Measurements from ENCODE around the gene DCBLD2. TPM values are rescaled to one million over a fixed set of nuclear protein-coding genes. Genes with fewer than 3 reads are reported as not detected.
"Not testable (repeated sequence)": the region's sequence is repeated elsewhere in the genome, so short reads cannot be mapped to it uniquely, and the experiment has no call there.

DCBLD2 gene
- total RNA-seq, 1 donor from 2014 or later, result 145 TPM

- Histone ChIP-seq H4K20me1 (ENCODE audit: low read depth) (no peaks in the 10 kb centered on the region), H3K4me3 (no peak overlapping the region)
These were observed 26.0 kb downstream of the DCBLD2 start for GRCh38 chr3:98875535-98875934.

DNA sequence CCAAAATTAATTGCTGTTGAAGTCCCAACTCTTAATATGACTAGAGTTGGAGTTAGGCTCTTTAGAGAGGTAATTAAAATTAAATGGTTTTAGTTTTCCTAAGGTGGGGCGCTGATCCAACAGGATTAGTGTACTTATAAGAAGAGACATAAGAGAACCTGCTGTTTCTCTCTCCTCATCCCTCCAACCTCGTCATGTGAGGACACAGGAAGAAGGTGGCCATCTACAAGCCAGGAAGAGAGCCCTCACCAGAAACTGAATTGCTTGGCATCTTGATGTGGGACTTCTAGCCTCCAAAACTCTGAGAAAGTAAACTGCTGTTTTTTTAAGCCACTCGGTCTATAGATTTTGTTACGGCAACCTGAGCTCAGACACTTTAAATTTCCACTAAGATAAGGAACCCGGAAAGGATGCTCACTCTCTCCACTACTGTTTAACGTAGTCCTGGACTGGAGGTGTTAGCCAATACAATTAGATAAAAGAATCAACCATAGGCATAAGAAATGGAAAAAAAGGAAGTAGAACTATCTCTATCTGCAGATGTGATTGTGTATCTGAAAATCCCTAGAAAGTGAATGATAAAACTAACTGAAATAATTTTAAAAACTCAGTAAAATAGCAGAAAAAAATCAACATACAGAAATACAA is 26.8 kb downstream of the DCBLD2 start:
- Histone ChIP-seq H3K27ac (no peak overlapping the region), H3K9ac (no peak overlapping the region), H3K4me2 (no peak overlapping the region), H3K36me3 (peaks cover 24% of the 10 kb centered on the region), H4K20me1 (ENCODE audit: low read depth) (no peaks in the 10 kb centered on the region), H3K27me3 (no peaks in the 10 kb centered on the region), H3K4me3 (no peak overlapping the region), H3K9me3 (ENCODE audit: low read depth) (no peaks in the 10 kb centered on the region), H3F3A (ENCODE audit: low read depth) (no peaks in the 10 kb centered on the region), H2AFZ (replicated peaks) (no peak overlapping the region), H3K4me1 (no peaks in the 10 kb centered on the region), H3K79me2 (ENCODE audit: low read depth) (peaks cover 74% of the 10 kb centered on the region)
- peaks cover 74% of the 10 kb centered on the region for H3K9me3 Mint-ChIP-seq
- H3K27ac Mint-ChIP-seq, result no peak overlapping the region
- H3K36me3 Mint-ChIP-seq, result peaks cover 91% of the 10 kb centered on the region
- DNase-seq (ENCODE audit: low spot score), result no peak
- no peak overlapping the region for H3K4me3 Mint-ChIP-seq
- TF ChIP-seq EZH2phosphoT487 (IDR thresholded peaks at IDR 0.05) (no peak), EZH2 (IDR thresholded peaks at IDR 0.05) (no peak)
- TF ChIP-seq, protein P1, sequence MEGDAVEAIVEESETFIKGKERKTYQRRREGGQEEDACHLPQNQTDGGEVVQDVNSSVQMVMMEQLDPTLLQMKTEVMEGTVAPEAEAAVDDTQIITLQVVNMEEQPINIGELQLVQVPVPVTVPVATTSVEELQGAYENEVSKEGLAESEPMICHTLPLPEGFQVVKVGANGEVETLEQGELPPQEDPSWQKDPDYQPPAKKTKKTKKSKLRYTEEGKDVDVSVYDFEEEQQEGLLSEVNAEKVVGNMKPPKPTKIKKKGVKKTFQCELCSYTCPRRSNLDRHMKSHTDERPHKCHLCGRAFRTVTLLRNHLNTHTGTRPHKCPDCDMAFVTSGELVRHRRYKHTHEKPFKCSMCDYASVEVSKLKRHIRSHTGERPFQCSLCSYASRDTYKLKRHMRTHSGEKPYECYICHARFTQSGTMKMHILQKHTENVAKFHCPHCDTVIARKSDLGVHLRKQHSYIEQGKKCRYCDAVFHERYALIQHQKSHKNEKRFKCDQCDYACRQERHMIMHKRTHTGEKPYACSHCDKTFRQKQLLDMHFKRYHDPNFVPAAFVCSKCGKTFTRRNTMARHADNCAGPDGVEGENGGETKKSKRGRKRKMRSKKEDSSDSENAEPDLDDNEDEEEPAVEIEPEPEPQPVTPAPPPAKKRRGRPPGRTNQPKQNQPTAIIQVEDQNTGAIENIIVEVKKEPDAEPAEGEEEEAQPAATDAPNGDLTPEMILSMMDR (IDR thresholded peaks at IDR 0.05), result no peak
- no peaks in the 10 kb centered on the region for H3K4me1 Mint-ChIP-seq
- no peaks in the 10 kb centered on the region for H3K27me3 Mint-ChIP-seq (ENCODE audit: insufficient read depth, low read depth)

More at GRCh38 chr3:98875535-98875934, 26.0 kb downstream of the DCBLD2 start:
- H3K4me1 ChIP-seq, result no peaks in the 10 kb centered on the region
- Mint-ChIP-seq H3K27ac (no peak overlapping the region), H3K9me3 (peaks cover 70% of the 10 kb centered on the region), H3K27me3 (ENCODE audit: insufficient read depth, low read depth) (no peaks in the 10 kb centered on the region), H3K4me1 (no peaks in the 10 kb centered on the region), H3K36me3 (peaks cover 92% of the 10 kb centered on the region), H3K4me3 (no peak overlapping the region)
- H3K9ac ChIP-seq, result no peak overlapping the region
- no peak overlapping the region for H2AFZ ChIP-seq (replicated peaks)
- no peak overlapping the region for H3K27ac ChIP-seq
- no peaks in the 10 kb centered on the region for H3K27me3 ChIP-seq
- TF ChIP-seq, protein P1 (IDR thresholded peaks at IDR 0.05), result no peak
- TF ChIP-seq EZH2phosphoT487 (IDR thresholded peaks at IDR 0.05) (no peak), EZH2 (IDR thresholded peaks at IDR 0.05) (no peak)
- H3K9me3 ChIP-seq (ENCODE audit: low read depth), result no peaks in the 10 kb centered on the region
- no peak overlapping the region for H3K4me2 ChIP-seq
- H3F3A ChIP-seq (ENCODE audit: low read depth), result no peaks in the 10 kb centered on the region
- peaks cover 79% of the 10 kb centered on the region for H3K79me2 ChIP-seq (ENCODE audit: low read depth)
- peaks cover 24% of the 10 kb centered on the region for H3K36me3 ChIP-seq
- DNase-seq (ENCODE audit: low spot score), result no peak

- Mint-ChIP-seq H3K9me3 (peaks cover 69% of the 10 kb centered on the region), H3K4me3 (no peak overlapping the region), H3K4me1 (no peaks in the 10 kb centered on the region), H3K36me3 (peaks cover 75% of the 10 kb centered on the region), H3K27me3 (ENCODE audit: insufficient read depth, low read depth) (peaks cover 3% of the 10 kb centered on the region), H3K27ac (no peak overlapping the region)
- peaks cover 4% of the 10 kb centered on the region for H3K9me3 ChIP-seq (ENCODE audit: low read depth)
- no peaks in the 10 kb centered on the region for H3K4me1 ChIP-seq
- H3K4me2 ChIP-seq, result no peak overlapping the region
- H3F3A ChIP-seq (ENCODE audit: low read depth), result no peaks in the 10 kb centered on the region
- H3K79me2 ChIP-seq (ENCODE audit: low read depth), result peaks cover 40% of the 10 kb centered on the region
- no peak for DNase-seq (ENCODE audit: low spot score)
- no peak for TF ChIP-seq EZH2phosphoT487 (IDR thresholded peaks at IDR 0.05)
- TF ChIP-seq EZH2 (IDR thresholded peaks at IDR 0.05), result no peak
- TF ChIP-seq, protein P1 (IDR thresholded peaks at IDR 0.05), result no peak
- H2AFZ ChIP-seq (replicated peaks), result no peak overlapping the region
- H3K4me3 ChIP-seq, result no peak overlapping the region
- H3K36me3 ChIP-seq, result peaks cover 24% of the 10 kb centered on the region
- H4K20me1 ChIP-seq (ENCODE audit: low read depth), result no peaks in the 10 kb centered on the region
- no peak overlapping the region for H3K9ac ChIP-seq
- H3K27me3 ChIP-seq, result no peaks in the 10 kb centered on the region
- H3K27ac ChIP-seq, result no peak overlapping the region
These were observed 32.1 kb downstream of the DCBLD2 start for GRCh38 chr3:98869391-98869790.

- not testable (repeated sequence) for H3K27ac ChIP-seq; H3F3A ChIP-seq (ENCODE audit: low read depth); H3K9me3 ChIP-seq (ENCODE audit: low read depth); H4K20me1 ChIP-seq (ENCODE audit: low read depth); H3K4me1 Mint-ChIP-seq; H3K27me3 Mint-ChIP-seq (ENCODE audit: insufficient read depth, low read depth); H3K4me2 ChIP-seq; H3K4me3 ChIP-seq; H3K4me1 ChIP-seq; H2AFZ ChIP-seq (replicated peaks); H3K36me3 ChIP-seq; H3K27ac Mint-ChIP-seq; DNase-seq (ENCODE audit: low spot score); H3K27me3 ChIP-seq; H3K4me3 Mint-ChIP-seq; H3K9ac ChIP-seq
- Mint-ChIP-seq H3K9me3 (peaks cover 68% of the 10 kb centered on the region), H3K36me3 (peaks cover 81% of the 10 kb centered on the region)
- peaks cover 77% of the 10 kb centered on the region for H3K79me2 ChIP-seq (ENCODE audit: low read depth)
These were observed 43.5 kb downstream of the DCBLD2 start for GRCh38 chr3:98857971-98858370.

- not testable (repeated sequence) for H3K4me3 Mint-ChIP-seq; H3K9me3 ChIP-seq (ENCODE audit: low read depth); H3K4me1 ChIP-seq; H3K27me3 Mint-ChIP-seq (ENCODE audit: insufficient read depth, low read depth); H3K36me3 ChIP-seq; H4K20me1 ChIP-seq (ENCODE audit: low read depth); H3K9ac ChIP-seq; H2AFZ ChIP-seq (replicated peaks); H3F3A ChIP-seq (ENCODE audit: low read depth); DNase-seq (ENCODE audit: low spot score); H3K4me1 Mint-ChIP-seq; H3K27ac Mint-ChIP-seq; H3K4me3 ChIP-seq; H3K27ac ChIP-seq; H3K27me3 ChIP-seq; H3K4me2 ChIP-seq
- H3K36me3 Mint-ChIP-seq, result peaks cover 81% of the 10 kb centered on the region
- peaks cover 62% of the 10 kb centered on the region for H3K9me3 Mint-ChIP-seq
- peaks cover 78% of the 10 kb centered on the region for H3K79me2 ChIP-seq (ENCODE audit: low read depth)
These were observed 44.2 kb downstream of the DCBLD2 start for GRCh38 chr3:98857258-98857657.
